Right atrium auricular region (tissue), 2 donors: Measurements from ENCODE around the gene LSG1. TPM values are rescaled to one million over a fixed set of nuclear protein-coding genes. Genes with fewer than 3 reads are reported as not detected.
"Not testable (repeated sequence)": the region's sequence is repeated elsewhere in the genome, so short reads cannot be mapped to it uniquely, and the experiment has no call there.

Experiments used
- DNase-seq: peaks from one replicate; pipeline ENCODE4 v3.0.0-alpha.2; 2019; ENCODE audit warnings: low spot score
- H3K27ac ChIP-seq, 2 donors: fragments of 200-600 bp; sonication (generic); 1 replicate in 1 of 2; 2 replicates in 1 of 2; pipeline ENCODE4 v1.5.1; 2016 to 2019
- H3K27me3 ChIP-seq, 2 donors: fragments of 200-600 bp; sonication (generic); one replicate each; pipeline versions ENCODE4 v1.5.1 to v1.6.0; 2017 to 2019
- H3K36me3 ChIP-seq: fragments of 200-600 bp; sonication (generic); one replicate; pipeline ENCODE4 v1.5.1; 2016
- H3K4me1 ChIP-seq, 2 donors: fragments of 200-600 bp; sonication (generic); one replicate each; pipeline versions ENCODE4 v1.5.1 to v1.6.0; 2017 to 2019
- H3K4me3 ChIP-seq, 2 donors: fragments of 200-600 bp; sonication (generic); 1 replicate in 1 of 2; 2 replicates in 1 of 2; pipeline ENCODE4 v1.5.1; 2017 to 2019; ENCODE audit warnings: mild to moderate bottlenecking in 1 of 2, moderate library complexity in 1 of 2
- H3K9me3 ChIP-seq, 2 donors: fragments of 200-600 bp; sonication (generic); one replicate each; pipeline ENCODE4 v1.5.1; 2019
- total RNA-seq, 2 donors: library from RNA; depleted of rRNA; stranded (reverse); fragments of >200 nt; gene quantifications; one replicate each; pipeline ENCODE4 v1.1.0, GENCODE V29; 2016
- TF ChIP-seq, protein P1 (sequence below), 2 donors: fragments of 200-600 bp; sonication (generic); IDR thresholded peaks; one replicate each; pipeline ENCODE4 v1.5.1; 2019; ENCODE audit warnings: antibody characterized with exemption in 2 of 2

Gene LSG1
- total RNA-seq, 2 donors from 2014 or later = 15.1 to 20.5 TPM

DNA sequence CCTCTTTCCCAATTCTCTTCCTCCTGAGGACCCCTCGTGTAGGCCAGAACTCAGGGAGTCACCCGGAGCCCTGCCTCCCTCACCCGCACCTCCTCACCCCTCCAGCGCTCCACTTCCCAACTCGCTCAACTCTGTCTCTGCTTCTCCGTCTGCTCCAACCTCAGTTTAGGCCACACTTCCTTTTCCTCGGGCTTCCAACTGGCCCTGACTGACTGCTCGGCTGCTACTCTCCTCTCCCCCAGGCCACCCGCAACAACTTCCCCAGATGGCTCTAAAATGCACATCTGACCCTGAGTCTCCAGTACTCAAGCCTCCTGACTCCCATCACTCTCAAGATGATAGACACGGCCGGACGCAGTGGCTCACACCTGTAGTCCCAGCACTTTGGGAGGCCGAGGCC lies 62.4 kb downstream of the LSG1 start:
- H3K4me3 ChIP-seq = no peak overlapping the region
- H3K27ac ChIP-seq = no peak overlapping the region
- H3K36me3 ChIP-seq = no peaks in the 10 kb centered on the region
- DNase-seq = no peak
- no peaks in the 10 kb centered on the region for H3K27me3 ChIP-seq
- TF ChIP-seq, protein P1, sequence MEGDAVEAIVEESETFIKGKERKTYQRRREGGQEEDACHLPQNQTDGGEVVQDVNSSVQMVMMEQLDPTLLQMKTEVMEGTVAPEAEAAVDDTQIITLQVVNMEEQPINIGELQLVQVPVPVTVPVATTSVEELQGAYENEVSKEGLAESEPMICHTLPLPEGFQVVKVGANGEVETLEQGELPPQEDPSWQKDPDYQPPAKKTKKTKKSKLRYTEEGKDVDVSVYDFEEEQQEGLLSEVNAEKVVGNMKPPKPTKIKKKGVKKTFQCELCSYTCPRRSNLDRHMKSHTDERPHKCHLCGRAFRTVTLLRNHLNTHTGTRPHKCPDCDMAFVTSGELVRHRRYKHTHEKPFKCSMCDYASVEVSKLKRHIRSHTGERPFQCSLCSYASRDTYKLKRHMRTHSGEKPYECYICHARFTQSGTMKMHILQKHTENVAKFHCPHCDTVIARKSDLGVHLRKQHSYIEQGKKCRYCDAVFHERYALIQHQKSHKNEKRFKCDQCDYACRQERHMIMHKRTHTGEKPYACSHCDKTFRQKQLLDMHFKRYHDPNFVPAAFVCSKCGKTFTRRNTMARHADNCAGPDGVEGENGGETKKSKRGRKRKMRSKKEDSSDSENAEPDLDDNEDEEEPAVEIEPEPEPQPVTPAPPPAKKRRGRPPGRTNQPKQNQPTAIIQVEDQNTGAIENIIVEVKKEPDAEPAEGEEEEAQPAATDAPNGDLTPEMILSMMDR (IDR thresholded peaks at IDR 0.05) = no peak
- H3K9me3 ChIP-seq = no peaks in the 10 kb centered on the region
- no peaks in the 10 kb centered on the region for H3K4me1 ChIP-seq

- no peaks in the 10 kb centered on the region for H3K27me3 ChIP-seq
- H3K36me3 ChIP-seq = no peaks in the 10 kb centered on the region
- no peak for DNase-seq
- H3K9me3 ChIP-seq = no peaks in the 10 kb centered on the region
- H3K27ac ChIP-seq = no peak overlapping the region
- H3K4me3 ChIP-seq = no peak overlapping the region
- no peaks in the 10 kb centered on the region for H3K4me1 ChIP-seq
- TF ChIP-seq, protein P1 (IDR thresholded peaks at IDR 0.05) = no peak
Measured at GRCh38 chr3:194608981-194609380, 63.0 kb downstream of the LSG1 start.

- TF ChIP-seq, protein P1 (IDR thresholded peaks at IDR 0.05) = no peak
- H3K9me3 ChIP-seq = no peaks in the 10 kb centered on the region
- H3K4me3 ChIP-seq = no peak overlapping the region
- no peaks in the 10 kb centered on the region for H3K36me3 ChIP-seq
- H3K4me1 ChIP-seq = no peaks in the 10 kb centered on the region
- no peak overlapping the region for H3K27ac ChIP-seq
- DNase-seq = no peak
- no peaks in the 10 kb centered on the region for H3K27me3 ChIP-seq
Measured at GRCh38 chr3:194607592-194608389, 64.2 kb downstream of the LSG1 start.

- Histone ChIP-seq H3K36me3 (no peaks in the 10 kb centered on the region), H3K4me1 (no peaks in the 10 kb centered on the region), H3K27me3 (no peaks in the 10 kb centered on the region), H3K9me3 (no peaks in the 10 kb centered on the region), H3K4me3 (no peak overlapping the region), H3K27ac (no peak overlapping the region)
- TF ChIP-seq, protein P1 (IDR thresholded peaks at IDR 0.05) = no peak
- DNase-seq = no peak
Measured at GRCh38 chr3:194606941-194607340, 65.0 kb downstream of the LSG1 start.

DNA sequence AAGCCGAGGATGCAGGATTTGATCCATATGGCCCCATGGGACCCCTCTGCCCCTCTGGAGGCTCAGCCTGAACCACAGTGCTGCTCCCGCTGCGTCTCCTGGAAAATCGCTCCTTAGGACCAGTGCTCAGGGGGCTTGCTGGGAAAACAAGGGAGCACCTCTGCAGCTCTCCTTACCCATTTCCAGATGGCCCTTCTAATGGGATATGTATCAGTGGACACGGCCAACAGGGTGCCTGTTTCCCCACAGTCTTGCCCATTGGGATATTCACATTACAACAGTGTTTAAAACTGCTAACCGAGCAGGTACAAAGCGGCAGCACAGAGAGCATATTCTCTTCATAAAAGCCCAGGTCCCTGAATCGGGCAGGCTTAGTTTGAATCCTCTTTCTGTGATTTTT lies 65.8 kb downstream of the LSG1 start:
- DNase-seq = no peak
- Histone ChIP-seq H3K9me3 (no peaks in the 10 kb centered on the region), H3K36me3 (no peaks in the 10 kb centered on the region)

GRCh38 chr3:194605314-194605713 lies 66.7 kb downstream of the LSG1 start:
- not testable (repeated sequence) for H3K36me3 ChIP-seq, H3K4me3 ChIP-seq, H3K27ac ChIP-seq, H3K9me3 ChIP-seq, H3K4me1 ChIP-seq, H3K27me3 ChIP-seq, DNase-seq

More for the DNA sequence above, 65.8 kb downstream of the LSG1 start:
- H3K27me3 ChIP-seq = no peaks in the 10 kb centered on the region
- H3K4me1 ChIP-seq = no peaks in the 10 kb centered on the region
- no peak overlapping the region for H3K4me3 ChIP-seq
- no peak overlapping the region for H3K27ac ChIP-seq
- TF ChIP-seq, protein P1 (IDR thresholded peaks at IDR 0.05) = no peak
